Testis (tissue), 2 donors: Measurements from ENCODE around the gene PDE6A.

ENCODE experiments used
- CTCF ChIP-seq, 3 experiments: fragments of 450-650 bp in 2 of 3; fragments of 200-600 bp in 1 of 3; sonication (generic) in 1 of 3; IDR thresholded peaks; one replicate each; pipeline ENCODE4 v1.5.1; 2016 to 2019; ENCODE audit warnings: antibody characterized with exemption in 3 of 3, mild to moderate bottlenecking in 2 of 3, moderate library complexity in 1 of 3
- POLR2A ChIP-seq: fragments of 450-650 bp; IDR thresholded peaks from one replicate; pipeline ENCODE4 v1.6.1; 2017; ENCODE audit warnings: antibody characterized with exemption, mild to moderate bottlenecking, moderate library complexity

- TF ChIP-seq CTCF (IDR thresholded peaks at IDR 0.05), result no peak
- TF ChIP-seq POLR2A, result no peak
These were observed 9.1 kb downstream of the PDE6A start for GRCh38 chr5:149935431-149935901.
